Esophagus (tissue), 2 donors: Measurements from ENCODE around the gene VTI1A. TPM values are rescaled to one million over a fixed set of nuclear protein-coding genes. Genes with fewer than 3 reads are reported as not detected.
"Not testable (repeated sequence)": the region's sequence is repeated elsewhere in the genome, so short reads cannot be mapped to it uniquely, and the experiment has no call there.

Source experiments
- H3K27ac ChIP-seq, 2 donors: one replicate each; pipeline ENCODE4 v1.5.1; 2013; ENCODE audit warnings: low read depth in 2 of 2, mild to moderate bottlenecking in 2 of 2, inconsistent platforms in 1 of 2, low read length in 1 of 2, moderate library complexity in 1 of 2
- H3K27me3 ChIP-seq, 2 donors: one replicate each; pipeline ENCODE4 v1.6.1; 2013; ENCODE audit warnings: low read length in 2 of 2, control low read depth in 1 of 2, mild to moderate bottlenecking in 1 of 2; ENCODE audit not compliant: insufficient read depth in 2 of 2, control insufficient read depth in 1 of 2
- H3K36me3 ChIP-seq, 2 donors: one replicate each; pipeline ENCODE4 v1.6.1; 2013; ENCODE audit warnings: low read length in 1 of 2; ENCODE audit not compliant: control insufficient read depth in 2 of 2, insufficient read depth in 2 of 2
- H3K4me1 ChIP-seq, 2 donors: one replicate each; pipeline ENCODE4 v1.6.1; 2013; ENCODE audit warnings: low read length in 1 of 2; ENCODE audit not compliant: control insufficient read depth in 2 of 2, insufficient read depth in 2 of 2
- H3K4me3 ChIP-seq, 2 donors: one replicate each; pipeline ENCODE4 v1.5.1; 2013; ENCODE audit warnings: low read length in 2 of 2, mild to moderate bottlenecking in 2 of 2, low read depth in 1 of 2, moderate library complexity in 1 of 2
- H3K9me3 ChIP-seq, 2 donors: one replicate each; pipeline ENCODE4 v1.6.1; 2013; ENCODE audit warnings: mild to moderate bottlenecking in 2 of 2, low read depth in 1 of 2, low read length in 1 of 2, moderate library complexity in 1 of 2; ENCODE audit not compliant: control insufficient read depth in 2 of 2, insufficient read depth in 1 of 2
- WGBS, 2 donors: extraction: QIAGEN DNeasy Blood & Tissue Kit; methylation state at CpG; one replicate each; pipeline ENCODE4 v1.1.7; 2013; 5-methylcytosine and 5-hydroxymethylcytosine counted together
- polyA plus RNA-seq, 2 donors: library from polyadenylated mRNA; stranded (reverse); fragments of 200-250 nt; gene quantifications; one replicate each; pipeline ENCODE4 v1.2.3, GENCODE V29; 2013
- donor health status: healthy with polysubstance abuse.
- donor health status: Bipolar disorder and iron deficiency.

The VTI1A gene
- polyA plus RNA-seq, 2 donors = 10.6 to 11.5 TPM

DNA sequence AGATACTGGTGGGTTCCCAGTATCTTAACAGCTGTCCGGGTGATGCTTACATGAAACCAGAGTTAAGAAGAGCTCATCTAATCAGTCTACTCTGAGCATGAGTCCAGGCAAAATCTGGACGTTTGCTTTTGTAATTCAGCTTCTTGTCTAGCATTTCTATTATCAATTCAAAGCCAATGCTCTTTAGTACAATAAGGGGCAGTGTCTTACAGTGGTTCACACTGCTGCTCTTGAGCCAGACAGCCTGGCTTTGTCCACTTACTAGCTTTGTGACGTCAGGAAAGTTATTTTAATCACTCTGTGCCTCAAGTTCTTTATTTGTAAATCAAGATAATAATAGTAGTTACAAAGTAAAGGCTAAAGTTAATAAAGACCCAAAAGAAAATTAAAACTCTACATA, 275.7 kb downstream of the VTI1A start:
- 77 to 78% methylated on average over 3 of the region's 3 CpGs for WGBS, 2 donors
- H3K9me3 ChIP-seq = no peaks in the 10 kb centered on the region
- H3K36me3 ChIP-seq = no peaks in the 10 kb centered on the region
- H3K27ac ChIP-seq = no peak overlapping the region
- H3K4me1 ChIP-seq = no peaks in the 10 kb centered on the region
- H3K4me3 ChIP-seq = no peak overlapping the region
- H3K27me3 ChIP-seq = no peaks in the 10 kb centered on the region

DNA sequence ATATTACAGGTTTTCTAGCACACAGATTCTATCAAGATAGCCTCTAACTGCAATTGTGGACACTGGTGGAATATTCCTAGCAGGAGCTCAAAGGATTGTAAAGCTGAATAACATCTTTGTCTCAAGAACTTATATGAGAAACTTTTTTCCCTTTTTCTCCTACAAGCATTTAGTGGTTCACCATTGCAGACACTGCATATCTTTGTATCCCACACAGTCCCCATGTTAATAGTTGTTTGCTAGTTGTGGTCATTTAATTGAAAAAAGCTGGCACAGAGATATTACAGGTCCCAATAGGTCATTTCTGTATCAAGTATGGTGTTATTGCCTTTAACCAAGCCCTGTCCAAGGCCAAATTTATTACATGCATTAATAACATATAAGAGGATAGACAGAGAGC, 276.9 kb downstream of the VTI1A start:
- Histone ChIP-seq H3K27ac (no peak overlapping the region), H3K4me3 (no peak overlapping the region), H3K9me3 (no peaks in the 10 kb centered on the region), H3K27me3 (no peaks in the 10 kb centered on the region), H3K4me1 (no peaks in the 10 kb centered on the region), H3K36me3 (no peaks in the 10 kb centered on the region)

DNA sequence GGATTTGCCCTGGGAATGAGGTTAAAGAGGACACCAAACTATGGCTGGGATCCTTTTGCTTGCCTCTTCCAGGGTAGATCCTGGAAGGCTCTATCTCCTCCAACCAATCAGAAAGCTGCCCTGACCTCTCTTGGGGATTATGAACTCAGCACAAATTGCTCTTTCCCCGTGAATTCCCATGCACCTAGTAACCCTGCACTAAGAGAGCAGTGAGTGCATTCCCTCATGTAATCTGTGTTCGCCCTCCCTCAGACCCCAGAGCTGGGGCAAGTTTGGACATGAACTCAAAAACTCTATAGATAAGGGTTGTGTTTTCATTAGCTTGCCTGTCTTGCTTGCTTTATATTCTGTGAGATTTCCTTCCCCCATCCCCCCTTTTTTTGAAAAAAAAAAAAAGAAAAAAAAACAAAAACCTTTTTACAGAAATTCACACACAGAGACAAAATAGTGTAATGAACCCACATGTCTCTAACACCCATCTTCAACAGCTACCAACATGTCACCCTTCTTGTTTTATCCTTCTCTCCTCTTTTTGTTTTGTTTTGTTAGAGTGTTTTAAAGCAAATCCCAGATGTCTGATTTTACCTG, 277.5 kb downstream of the VTI1A start:
- Histone ChIP-seq H3K27me3 (no peaks in the 10 kb centered on the region), H3K36me3 (no peaks in the 10 kb centered on the region), H3K4me3 (no peak overlapping the region), H3K9me3 (no peaks in the 10 kb centered on the region), H3K4me1 (no peaks in the 10 kb centered on the region), H3K27ac (no peak overlapping the region)
- WGBS, 2 donors = 64 to 73% methylated on average over 2 of the region's 2 CpGs

DNA sequence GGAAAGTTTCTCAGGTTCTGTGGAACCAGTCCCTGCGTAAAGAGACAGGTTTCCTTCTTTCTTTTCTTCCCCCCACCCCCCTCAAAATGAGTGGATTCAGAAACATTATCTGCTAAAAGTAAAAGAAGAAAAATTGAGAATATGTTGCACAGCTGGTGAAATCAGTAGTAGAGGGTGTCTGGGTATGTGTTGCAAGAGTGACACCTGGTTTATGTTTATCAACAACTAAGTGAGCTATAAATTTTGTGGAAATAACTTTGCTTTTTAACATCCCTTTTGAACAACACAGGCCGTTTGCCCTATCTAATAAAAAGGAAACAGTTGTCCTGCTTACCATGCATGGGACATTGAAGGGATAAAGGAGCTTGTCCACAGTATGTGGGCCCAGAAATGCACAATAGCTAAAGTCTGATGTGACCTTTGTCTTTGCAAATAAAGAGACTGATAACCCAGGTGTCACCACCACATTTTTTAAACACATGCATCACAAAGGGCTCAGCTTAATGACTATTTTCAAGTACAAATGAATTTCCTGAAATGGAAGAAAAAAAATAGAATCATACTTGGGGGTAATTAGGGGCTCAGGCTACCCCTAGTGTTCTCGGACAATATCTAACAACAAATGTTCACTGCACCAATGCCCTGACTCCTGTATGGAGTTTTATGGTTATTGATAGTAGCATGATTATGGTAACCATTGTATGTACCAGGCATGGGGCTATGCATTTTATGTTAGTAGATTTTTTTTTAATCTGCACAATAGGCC, 281.3 kb downstream of the VTI1A start:
- Histone ChIP-seq H3K4me3 (no peak overlapping the region), H3K4me1 (no peaks in the 10 kb centered on the region), H3K9me3 (no peaks in the 10 kb centered on the region), H3K27me3 (no peaks in the 10 kb centered on the region), H3K27ac (no peak overlapping the region), H3K36me3 (no peaks in the 10 kb centered on the region)
- 80 to 91% methylated on average over 3 of the region's 3 CpGs for WGBS, 2 donors

DNA sequence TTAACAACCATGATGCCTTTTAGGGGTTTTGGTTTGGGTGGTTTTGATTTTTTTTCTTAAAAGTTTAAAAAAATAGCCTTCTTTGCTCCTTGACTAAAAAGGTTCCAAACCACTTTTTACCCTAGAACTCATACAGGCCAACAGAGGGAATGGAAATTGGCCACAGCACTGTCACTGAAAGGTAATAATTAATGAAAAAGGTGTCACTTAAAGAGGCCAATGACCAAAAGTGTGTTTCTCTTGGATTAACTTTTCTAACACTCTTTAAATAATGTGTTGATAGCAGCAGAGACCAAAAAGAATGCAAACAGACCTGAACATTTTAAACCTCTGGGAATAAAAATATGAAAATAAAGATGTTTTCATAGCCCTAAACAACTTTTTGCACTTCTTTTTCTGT, 282.0 kb downstream of the VTI1A start:
- Histone ChIP-seq H3K4me1 (no peaks in the 10 kb centered on the region), H3K9me3 (no peaks in the 10 kb centered on the region), H3K4me3 (no peak overlapping the region), H3K36me3 (no peaks in the 10 kb centered on the region), H3K27ac (no peak overlapping the region), H3K27me3 (no peaks in the 10 kb centered on the region)

DNA sequence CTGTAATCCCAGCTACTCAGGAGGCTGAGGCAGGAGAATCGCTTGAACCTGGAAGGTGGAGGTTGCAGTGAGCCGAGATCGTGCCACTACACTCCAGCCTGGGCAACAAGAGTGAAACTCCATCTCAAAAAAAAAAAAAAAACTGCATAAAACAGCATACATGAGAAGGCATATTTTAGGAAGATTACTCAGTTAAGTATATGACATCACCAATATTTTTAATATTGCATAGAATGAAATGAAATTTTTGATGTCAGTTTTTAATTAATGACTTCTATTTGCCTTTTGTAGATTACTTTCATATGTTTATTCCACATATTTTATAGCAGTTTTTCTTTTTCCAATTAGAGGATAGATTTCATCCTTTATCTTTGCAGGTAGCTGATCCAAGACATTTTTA, 284.4 kb downstream of the VTI1A start:
- not testable (repeated sequence) for H3K4me1 ChIP-seq, H3K9me3 ChIP-seq, H3K4me3 ChIP-seq, H3K36me3 ChIP-seq, H3K27ac ChIP-seq, H3K27me3 ChIP-seq
- WGBS, 2 donors = 97 to 98% methylated on average over 3 of the region's 3 CpGs

DNA sequence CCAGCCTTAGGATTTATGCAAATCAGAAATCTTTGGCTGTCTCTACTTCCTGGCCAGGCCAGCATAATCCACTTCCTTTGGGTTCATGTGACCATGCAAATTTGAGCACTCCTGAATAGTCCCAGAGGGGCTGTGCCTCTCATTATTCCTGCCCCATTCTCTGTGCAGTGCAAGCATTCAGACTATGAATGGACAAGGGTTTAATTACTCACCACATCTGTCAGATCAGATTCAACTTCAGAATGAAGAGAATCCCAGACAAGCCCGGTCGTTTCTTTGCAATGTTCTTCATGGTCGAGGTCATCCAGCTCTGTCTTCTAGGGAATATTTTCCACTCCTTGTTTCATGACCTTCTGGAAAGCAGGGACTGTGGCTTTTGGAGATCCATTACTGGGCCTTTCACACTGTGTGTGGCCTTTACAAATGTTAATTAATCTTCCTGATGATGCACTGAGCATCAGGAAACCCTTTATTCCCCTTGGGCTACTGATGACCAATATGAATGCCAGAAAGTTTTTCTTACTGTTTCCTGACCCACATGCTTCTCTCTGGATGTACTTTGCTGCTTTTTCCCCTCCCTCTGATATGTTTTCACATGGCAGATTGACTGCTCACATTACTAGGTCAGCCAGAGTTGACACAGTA, 285.4 kb downstream of the VTI1A start:
- Histone ChIP-seq H3K27me3 (no peaks in the 10 kb centered on the region), H3K4me1 (no peaks in the 10 kb centered on the region), H3K4me3 (no peak overlapping the region), H3K9me3 (no peaks in the 10 kb centered on the region), H3K36me3 (no peaks in the 10 kb centered on the region), H3K27ac (no peak overlapping the region)
- WGBS, 2 donors = 32 to 53% methylated on average over 3 of the region's 3 CpGs

DNA sequence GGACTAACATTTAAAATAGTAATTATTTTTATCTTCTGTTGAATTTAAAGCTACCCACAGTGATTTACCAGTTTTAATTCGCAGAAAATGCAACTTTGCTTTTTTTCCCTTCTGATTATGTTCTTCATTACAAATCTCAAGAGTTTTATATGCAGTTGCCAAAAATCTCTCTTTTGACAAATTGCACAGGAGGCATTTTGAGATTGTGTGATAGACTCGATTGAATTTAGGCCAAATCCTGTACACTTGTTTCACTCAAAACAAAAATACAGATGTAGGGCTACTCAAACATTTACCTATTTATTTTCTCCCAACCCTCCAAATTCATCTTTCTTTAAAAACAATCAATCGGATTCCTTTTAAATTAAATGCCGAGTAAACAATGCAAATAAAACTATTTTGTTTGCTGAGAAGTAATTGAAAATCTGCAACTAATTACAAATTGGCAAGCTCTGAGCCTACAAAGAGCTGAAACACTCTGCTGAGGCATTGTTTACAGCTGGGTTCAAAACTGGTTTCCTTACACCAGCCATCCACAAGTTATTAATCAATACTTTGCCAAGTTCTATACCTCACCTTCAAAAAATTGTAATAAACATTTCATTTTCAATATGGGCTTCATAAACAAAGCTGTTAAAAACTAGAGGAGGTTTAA, 288.2 kb downstream of the VTI1A start:
- H3K4me1 ChIP-seq = no peaks in the 10 kb centered on the region
- WGBS, 2 donors = 76 to 78% methylated on average over 4 of the region's 4 CpGs
- no peak overlapping the region for H3K4me3 ChIP-seq
- no peaks in the 10 kb centered on the region for H3K9me3 ChIP-seq
- no peak overlapping the region for H3K27ac ChIP-seq
- no peaks in the 10 kb centered on the region for H3K27me3 ChIP-seq
- no peaks in the 10 kb centered on the region for H3K36me3 ChIP-seq

DNA sequence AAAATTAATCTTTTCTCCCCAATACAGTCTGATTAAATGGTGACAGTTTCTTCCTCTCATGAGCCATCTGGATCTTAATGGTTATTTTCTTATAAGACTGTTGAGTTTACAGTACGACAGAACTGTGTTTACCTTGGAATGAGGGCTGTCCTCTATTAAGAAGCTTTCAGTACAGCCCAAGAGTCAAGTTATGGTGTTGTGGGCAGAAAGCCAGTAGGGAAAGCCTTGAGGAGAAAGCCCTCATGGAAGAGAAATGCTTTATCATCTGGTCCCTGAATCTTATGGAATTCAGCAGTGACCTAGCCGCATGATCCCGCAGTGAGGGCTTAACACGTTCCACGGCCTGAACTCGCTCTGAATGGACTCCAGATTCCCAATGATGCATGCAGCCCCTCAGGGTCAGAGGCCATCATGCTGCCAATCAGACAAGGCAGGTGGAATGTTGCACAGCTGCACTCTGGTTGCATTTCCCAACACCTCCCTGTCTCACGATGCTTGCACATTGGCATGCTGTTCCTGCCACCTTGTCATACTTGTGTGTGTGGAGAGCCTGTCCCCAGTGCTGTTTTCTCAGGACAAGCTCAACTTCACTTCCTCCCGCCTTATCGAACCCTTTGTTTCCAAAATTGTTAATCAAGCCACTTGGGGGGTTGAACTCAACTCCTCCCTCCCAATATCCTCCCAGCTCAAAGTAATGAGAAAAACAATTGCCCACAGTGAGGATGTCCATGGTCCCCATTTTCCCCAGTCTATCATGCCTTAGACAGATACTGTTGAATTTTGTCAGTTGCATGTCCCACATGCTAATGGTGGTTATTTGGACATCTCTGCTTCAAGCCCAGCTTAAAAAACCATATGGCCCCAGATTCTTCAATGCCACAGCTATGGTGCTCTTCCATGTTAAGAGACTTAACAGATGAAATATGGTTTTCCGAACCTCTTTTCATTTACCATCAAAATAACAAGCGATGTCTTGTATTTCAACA, 291.9 kb downstream of the VTI1A start:
- Histone ChIP-seq H3K27me3 (no peaks in the 10 kb centered on the region), H3K4me1 (no peaks in the 10 kb centered on the region), H3K4me3 (no peak overlapping the region), H3K36me3 (no peaks in the 10 kb centered on the region), H3K27ac (no peak overlapping the region), H3K9me3 (no peaks in the 10 kb centered on the region)
- WGBS, 2 donors = 77 to 80% methylated on average over 11 of the region's 11 CpGs
